Activated T-cell treated with anti-CD3 and anti-CD28 coated beads, Interleukin-2, amount 50 U/mL, for 24 hours (primary cell): Measurements from ENCODE around the gene MN1.

ENCODE experiments used
- DNase-seq: peaks from one replicate; pipeline ENCODE4 v3.0.0-alpha.2; 2020
- H3K27ac Mint-ChIP-seq: 2 replicates; pipeline ENCODE4 v1.8.0; 2020; ENCODE audit warnings: mild to moderate bottlenecking, mixed read lengths
- H3K27me3 Mint-ChIP-seq: 2 replicates; pipeline ENCODE4 v1.8.0; 2020; ENCODE audit warnings: mixed read lengths
- H3K36me3 Mint-ChIP-seq: 2 replicates; pipeline ENCODE4 v1.8.0; 2020; ENCODE audit warnings: low read depth, mixed read lengths
- H3K4me1 Mint-ChIP-seq: 2 replicates; pipeline ENCODE4 v1.8.0; 2020; ENCODE audit warnings: low read depth, mixed read lengths
- H3K4me3 Mint-ChIP-seq: 2 replicates; pipeline ENCODE4 v1.8.0; 2020; ENCODE audit warnings: mild to moderate bottlenecking, moderate library complexity, mixed read lengths
- H3K9me3 Mint-ChIP-seq: 2 replicates; pipeline ENCODE4 v1.8.0; 2020; ENCODE audit warnings: mixed read lengths

MN1 gene

GRCh38 chr22:27754888-27755480 lies 46.6 kb downstream of the MN1 start:
- no peak for DNase-seq
- peaks cover 5% of the 10 kb centered on the region for H3K27me3 Mint-ChIP-seq
- H3K27ac Mint-ChIP-seq = no peak overlapping the region
- no peak overlapping the region for H3K4me3 Mint-ChIP-seq
- no peaks in the 10 kb centered on the region for H3K4me1 Mint-ChIP-seq
- H3K9me3 Mint-ChIP-seq = no peaks in the 10 kb centered on the region
- H3K36me3 Mint-ChIP-seq = no peaks in the 10 kb centered on the region

GRCh38 chr22:27754247-27754887 lies 47.2 kb downstream of the MN1 start:
- Mint-ChIP-seq H3K27me3 (peaks cover 6% of the 10 kb centered on the region), H3K4me3 (no peak overlapping the region), H3K27ac (no peak overlapping the region), H3K4me1 (no peaks in the 10 kb centered on the region), H3K36me3 (no peaks in the 10 kb centered on the region), H3K9me3 (no peaks in the 10 kb centered on the region)
- DNase-seq = no peak

- no peak for DNase-seq
- Mint-ChIP-seq H3K27ac (no peak overlapping the region), H3K27me3 (peaks cover 15% of the 10 kb centered on the region), H3K4me1 (peaks cover 6% of the 10 kb centered on the region), H3K4me3 (no peak overlapping the region), H3K36me3 (no peaks in the 10 kb centered on the region), H3K9me3 (no peaks in the 10 kb centered on the region)
Observed at GRCh38 chr22:27752771-27753170, 48.8 kb downstream of the MN1 start.

- no peak overlapping the region for H3K4me3 Mint-ChIP-seq
- peaks cover 6% of the 10 kb centered on the region for H3K4me1 Mint-ChIP-seq
- H3K9me3 Mint-ChIP-seq = no peaks in the 10 kb centered on the region
- H3K36me3 Mint-ChIP-seq = no peaks in the 10 kb centered on the region
- H3K27ac Mint-ChIP-seq = no peak overlapping the region
- no peak for DNase-seq
- H3K27me3 Mint-ChIP-seq = peaks cover 19% of the 10 kb centered on the region
Observed at GRCh38 chr22:27752141-27752540, 49.4 kb downstream of the MN1 start.

GRCh38 chr22:27751277-27752070 lies 50.1 kb downstream of the MN1 start:
- Mint-ChIP-seq H3K4me1 (peaks cover 6% of the 10 kb centered on the region), H3K4me3 (no peak overlapping the region), H3K27ac (no peak overlapping the region), H3K27me3 (peaks cover 19% of the 10 kb centered on the region), H3K36me3 (no peaks in the 10 kb centered on the region), H3K9me3 (no peaks in the 10 kb centered on the region)
- no peak for DNase-seq

- Mint-ChIP-seq H3K4me1 (peaks cover 6% of the 10 kb centered on the region), H3K27ac (no peak overlapping the region)
Observed at GRCh38 chr22:27750584-27751265, 50.8 kb downstream of the MN1 start.

GRCh38 chr22:27749597-27750225 lies 51.8 kb downstream of the MN1 start:
- no peaks in the 10 kb centered on the region for H3K36me3 Mint-ChIP-seq
- no peak overlapping the region for H3K4me3 Mint-ChIP-seq
- DNase-seq = no peak
- H3K27me3 Mint-ChIP-seq = peaks cover 25% of the 10 kb centered on the region
- no peaks in the 10 kb centered on the region for H3K9me3 Mint-ChIP-seq
- no peak overlapping the region for H3K27ac Mint-ChIP-seq
- peaks cover 6% of the 10 kb centered on the region for H3K4me1 Mint-ChIP-seq

More at GRCh38 chr22:27750584-27751265, 50.8 kb downstream of the MN1 start:
- Mint-ChIP-seq H3K36me3 (no peaks in the 10 kb centered on the region), H3K9me3 (no peaks in the 10 kb centered on the region), H3K4me3 (no peak overlapping the region), H3K27me3 (peaks cover 19% of the 10 kb centered on the region)
- DNase-seq = no peak

GRCh38 chr22:27748751-27749191 lies 52.8 kb downstream of the MN1 start:
- no peak for DNase-seq
- H3K36me3 Mint-ChIP-seq = no peaks in the 10 kb centered on the region
- peaks cover 6% of the 10 kb centered on the region for H3K4me1 Mint-ChIP-seq
- no peak overlapping the region for H3K27ac Mint-ChIP-seq
- no peaks in the 10 kb centered on the region for H3K9me3 Mint-ChIP-seq
- H3K4me3 Mint-ChIP-seq = no peak overlapping the region
- H3K27me3 Mint-ChIP-seq = peaks cover 25% of the 10 kb centered on the region

- Mint-ChIP-seq H3K4me1 (peaks cover 6% of the 10 kb centered on the region), H3K4me3 (no peak overlapping the region), H3K27ac (no peak overlapping the region), H3K36me3 (no peaks in the 10 kb centered on the region), H3K27me3 (peaks cover 25% of the 10 kb centered on the region), H3K9me3 (no peaks in the 10 kb centered on the region)
- no peak for DNase-seq
Observed at GRCh38 chr22:27748349-27748748, 53.2 kb downstream of the MN1 start.

- Mint-ChIP-seq H3K4me1 (peaks cover 6% of the 10 kb centered on the region), H3K27me3 (peaks cover 25% of the 10 kb centered on the region), H3K4me3 (no peak overlapping the region), H3K9me3 (no peaks in the 10 kb centered on the region), H3K36me3 (no peaks in the 10 kb centered on the region), H3K27ac (no peak overlapping the region)
- no peak for DNase-seq
Observed at GRCh38 chr22:27747396-27748221, 53.9 kb downstream of the MN1 start.

GRCh38 chr22:27746918-27747317 lies 54.6 kb downstream of the MN1 start:
- H3K9me3 Mint-ChIP-seq = no peaks in the 10 kb centered on the region
- DNase-seq = no peak
- H3K4me1 Mint-ChIP-seq = peaks cover 6% of the 10 kb centered on the region
- H3K27ac Mint-ChIP-seq = no peak overlapping the region
- no peaks in the 10 kb centered on the region for H3K36me3 Mint-ChIP-seq
- H3K27me3 Mint-ChIP-seq = peaks cover 25% of the 10 kb centered on the region
- H3K4me3 Mint-ChIP-seq = no peak overlapping the region

GRCh38 chr22:27745809-27746208 lies 55.7 kb downstream of the MN1 start:
- H3K9me3 Mint-ChIP-seq = no peaks in the 10 kb centered on the region
- H3K27me3 Mint-ChIP-seq = peaks cover 21% of the 10 kb centered on the region
- H3K4me3 Mint-ChIP-seq = no peak overlapping the region
- no peak overlapping the region for H3K27ac Mint-ChIP-seq
- H3K4me1 Mint-ChIP-seq = peaks cover 6% of the 10 kb centered on the region
- H3K36me3 Mint-ChIP-seq = no peaks in the 10 kb centered on the region
- no peak for DNase-seq

- Mint-ChIP-seq H3K4me3 (no peak overlapping the region), H3K9me3 (no peaks in the 10 kb centered on the region), H3K27me3 (peaks cover 20% of the 10 kb centered on the region), H3K4me1 (peaks cover 6% of the 10 kb centered on the region), H3K36me3 (no peaks in the 10 kb centered on the region), H3K27ac (no peak overlapping the region)
- DNase-seq = no peak
Observed at GRCh38 chr22:27745154-27745553, 56.4 kb downstream of the MN1 start.
